Breast epithelium (tissue), 4 donors: ENCODE results near the gene PRKAB2. TPM values are rescaled to one million over a fixed set of nuclear protein-coding genes. Genes with fewer than 3 reads are reported as not detected.
"Not testable (repeated sequence)": the region's sequence is repeated elsewhere in the genome, so short reads cannot be mapped to it uniquely, and the experiment has no call there.

Source experiments
- DNase-seq, 2 donors: peaks; one replicate each; pipeline ENCODE4 v3.0.0-alpha.2; 2019; ENCODE audit warnings: low spot score in 2 of 2
- H3K27ac ChIP-seq, 2 donors: fragments of 200-600 bp; sonication (generic) in 1 of 2; one replicate each; pipeline ENCODE4 v1.5.1; 2016 to 2019; ENCODE audit warnings: mild to moderate bottlenecking in 1 of 2
- H3K27me3 ChIP-seq, 2 donors: fragments of 200-600 bp; sonication (generic) in 1 of 2; one replicate each; pipeline versions ENCODE4 v1.5.1 to v1.6.0; 2017 to 2019; ENCODE audit warnings: control low read depth in 1 of 2, mild to moderate bottlenecking in 1 of 2
- H3K36me3 ChIP-seq: fragments of 200-600 bp; one replicate; pipeline ENCODE4 v1.5.1; 2019
- H3K4me1 ChIP-seq, 2 donors: fragments of 200-600 bp; sonication (generic); one replicate each; pipeline ENCODE4 v1.5.1; 2016 to 2019; ENCODE audit warnings: control low read depth in 1 of 2
- H3K4me3 ChIP-seq, 3 donors: fragments of 200-600 bp; sonication (generic); 1 replicate in 2 of 3; 2 replicates in 1 of 3; pipeline ENCODE4 v1.5.1; 2016 to 2019; ENCODE audit warnings: mild to moderate bottlenecking in 3 of 3, moderate library complexity in 2 of 3
- H3K9me3 ChIP-seq, 2 donors: fragments of 200-600 bp; sonication (generic) in 1 of 2; one replicate each; pipeline ENCODE4 v1.5.1; 2016 to 2019; ENCODE audit warnings: control low read depth in 1 of 2
- POLR2A ChIP-seq: fragments of 450-650 bp; IDR thresholded peaks from one replicate; pipeline ENCODE4 v1.6.1; 2016; ENCODE audit warnings: antibody characterized with exemption, mild to moderate bottlenecking, moderate library complexity
- POLR2AphosphoS5 ChIP-seq, 3 donors: sonication (generic); formaldehyde crosslinking; IDR thresholded peaks; one replicate each; pipeline ENCODE4 v1.6.1; 2017; ENCODE audit warnings: antibody characterized with exemption in 3 of 3
- intact Hi-C: fragments of 100-400 bp; cut with DNase I; formaldehyde crosslinking; loops from one replicate; pipeline ENCODE4 v1.15.1; 2023; ENCODE audit warnings: low total_unique reads
- total RNA-seq, 3 donors: library from RNA; depleted of rRNA; stranded (reverse); fragments of >200 nt; gene quantifications; one replicate each; pipeline ENCODE4 v1.1.0, GENCODE V29; 2016
- TF ChIP-seq, protein P1 (sequence below), 3 donors: fragments of 450-650 bp; IDR thresholded peaks; one replicate each; pipeline ENCODE4 v1.5.1; 2016 to 2017; ENCODE audit warnings: antibody characterized with exemption in 3 of 3, mild to moderate bottlenecking in 3 of 3, moderate library complexity in 3 of 3

The PRKAB2 gene
- total RNA-seq, 3 donors from 2014 or later: 14.1 to 16.8 (median 14.1) TPM

DNA sequence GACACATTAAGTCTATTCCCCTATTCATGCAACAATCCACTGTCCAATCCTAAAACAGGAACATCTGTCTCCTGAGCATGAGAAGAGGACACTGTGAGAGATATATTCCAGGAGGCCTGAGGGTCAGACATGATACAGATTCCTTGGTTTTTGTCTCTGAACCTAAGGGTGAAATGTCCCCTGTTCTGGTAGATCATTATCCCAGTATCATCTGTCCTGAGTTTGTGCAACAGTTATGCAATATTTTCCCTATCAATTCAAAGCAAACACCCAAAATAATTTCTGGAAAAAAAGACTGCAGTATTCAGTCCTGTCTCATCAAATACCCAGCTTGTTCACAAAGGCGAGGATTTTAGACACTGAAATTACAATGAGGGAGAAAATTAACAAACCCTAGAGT lies 61.4 kb downstream of the PRKAB2 start:
- intact Hi-C loops: no loop called here
- Histone ChIP-seq H3K36me3 (no peaks in the 10 kb centered on the region), H3K27me3 (no peaks in the 10 kb centered on the region), H3K27ac (no peak overlapping the region), H3K4me3 (no peak overlapping the region), H3K4me1 (no peaks in the 10 kb centered on the region), H3K9me3 (no peaks in the 10 kb centered on the region)
- no peak for DNase-seq
- TF ChIP-seq POLR2A (no peak), POLR2AphosphoS5 (IDR thresholded peaks at IDR 0.05) (no peak)
- TF ChIP-seq, protein P1, sequence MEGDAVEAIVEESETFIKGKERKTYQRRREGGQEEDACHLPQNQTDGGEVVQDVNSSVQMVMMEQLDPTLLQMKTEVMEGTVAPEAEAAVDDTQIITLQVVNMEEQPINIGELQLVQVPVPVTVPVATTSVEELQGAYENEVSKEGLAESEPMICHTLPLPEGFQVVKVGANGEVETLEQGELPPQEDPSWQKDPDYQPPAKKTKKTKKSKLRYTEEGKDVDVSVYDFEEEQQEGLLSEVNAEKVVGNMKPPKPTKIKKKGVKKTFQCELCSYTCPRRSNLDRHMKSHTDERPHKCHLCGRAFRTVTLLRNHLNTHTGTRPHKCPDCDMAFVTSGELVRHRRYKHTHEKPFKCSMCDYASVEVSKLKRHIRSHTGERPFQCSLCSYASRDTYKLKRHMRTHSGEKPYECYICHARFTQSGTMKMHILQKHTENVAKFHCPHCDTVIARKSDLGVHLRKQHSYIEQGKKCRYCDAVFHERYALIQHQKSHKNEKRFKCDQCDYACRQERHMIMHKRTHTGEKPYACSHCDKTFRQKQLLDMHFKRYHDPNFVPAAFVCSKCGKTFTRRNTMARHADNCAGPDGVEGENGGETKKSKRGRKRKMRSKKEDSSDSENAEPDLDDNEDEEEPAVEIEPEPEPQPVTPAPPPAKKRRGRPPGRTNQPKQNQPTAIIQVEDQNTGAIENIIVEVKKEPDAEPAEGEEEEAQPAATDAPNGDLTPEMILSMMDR (IDR thresholded peaks at IDR 0.05): no peak

- Histone ChIP-seq H3K4me1 (no peaks in the 10 kb centered on the region), H3K9me3 (no peaks in the 10 kb centered on the region), H3K27ac (no peak overlapping the region), H3K27me3 (no peaks in the 10 kb centered on the region), H3K36me3 (no peaks in the 10 kb centered on the region), H3K4me3 (no peak overlapping the region)
- DNase-seq: no peak
- TF ChIP-seq POLR2AphosphoS5 (IDR thresholded peaks at IDR 0.05) (no peak), POLR2A (no peak)
- TF ChIP-seq, protein P1 (IDR thresholded peaks at IDR 0.05): no peak
- intact Hi-C loops: no loop called here
Measured at GRCh38 chr1:147110434-147110833, 61.8 kb downstream of the PRKAB2 start.

DNA sequence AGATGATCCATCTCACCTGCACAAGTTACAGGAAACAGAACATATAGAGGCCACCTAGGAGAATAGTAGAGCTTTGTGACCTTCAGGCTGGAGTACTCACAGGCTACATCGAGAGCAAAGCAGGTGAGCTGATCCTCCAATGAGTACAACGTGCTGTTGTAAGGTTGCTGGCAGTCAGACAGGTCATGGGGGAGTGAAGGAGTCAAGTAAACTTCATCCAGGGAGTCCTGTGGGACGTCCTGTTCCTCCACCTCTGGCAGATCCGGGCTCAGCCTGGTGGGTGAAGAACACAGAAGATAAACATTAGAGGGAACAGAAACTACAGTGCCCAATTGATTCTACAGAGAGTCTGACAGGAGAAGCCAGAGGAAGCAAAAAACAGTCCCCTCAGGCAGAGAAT lies 62.5 kb downstream of the PRKAB2 start:
- DNase-seq: peak in 1 of 2 donors; percentile 26

GRCh38 chr1:147109041-147109440 lies 63.2 kb downstream of the PRKAB2 start:
- intact Hi-C loops: no loop called here
- Histone ChIP-seq H3K27me3 (no peaks in the 10 kb centered on the region), H3K36me3 (no peaks in the 10 kb centered on the region), H3K27ac (no peak overlapping the region), H3K4me1 (no peaks in the 10 kb centered on the region), H3K9me3 (no peaks in the 10 kb centered on the region), H3K4me3 (no peak overlapping the region)
- no peak for DNase-seq
- TF ChIP-seq POLR2AphosphoS5 (IDR thresholded peaks at IDR 0.05) (no peak), POLR2A (no peak)
- TF ChIP-seq, protein P1 (IDR thresholded peaks at IDR 0.05): no peak

More for the DNA sequence above, 62.5 kb downstream of the PRKAB2 start:
- Histone ChIP-seq H3K27me3 (no peaks in the 10 kb centered on the region), H3K36me3 (no peaks in the 10 kb centered on the region), H3K9me3 (no peaks in the 10 kb centered on the region), H3K4me1 (no peaks in the 10 kb centered on the region), H3K4me3 (no peak overlapping the region), H3K27ac (no peak overlapping the region)
- TF ChIP-seq, protein P1 (IDR thresholded peaks at IDR 0.05): no peak
- TF ChIP-seq POLR2A (no peak), POLR2AphosphoS5 (IDR thresholded peaks at IDR 0.05) (no peak)
- intact Hi-C loops: no loop called here

GRCh38 chr1:147106407-147106881 lies 65.8 kb downstream of the PRKAB2 start:
- intact Hi-C loops, H3K4me1 ChIP-seq, H3K4me3 ChIP-seq, DNase-seq, H3K36me3 ChIP-seq, H3K9me3 ChIP-seq, H3K27me3 ChIP-seq, H3K27ac ChIP-seq: not testable (repeated sequence)

GRCh38 chr1:147105909-147106308 lies 66.4 kb downstream of the PRKAB2 start:
- H3K27ac ChIP-seq: no peak overlapping the region
- no peak for DNase-seq
- no peaks in the 10 kb centered on the region for H3K4me1 ChIP-seq
- no peaks in the 10 kb centered on the region for H3K36me3 ChIP-seq
- H3K27me3 ChIP-seq: no peaks in the 10 kb centered on the region
- TF ChIP-seq POLR2A: no peak
- TF ChIP-seq POLR2AphosphoS5 (IDR thresholded peaks at IDR 0.05): no peak
- TF ChIP-seq, protein P1 (IDR thresholded peaks at IDR 0.05): no peak
- intact Hi-C loops: no loop called here
- H3K4me3 ChIP-seq: no peak overlapping the region
- no peaks in the 10 kb centered on the region for H3K9me3 ChIP-seq
